ENCODE measurements around the gene ADISSP.

DNA sequence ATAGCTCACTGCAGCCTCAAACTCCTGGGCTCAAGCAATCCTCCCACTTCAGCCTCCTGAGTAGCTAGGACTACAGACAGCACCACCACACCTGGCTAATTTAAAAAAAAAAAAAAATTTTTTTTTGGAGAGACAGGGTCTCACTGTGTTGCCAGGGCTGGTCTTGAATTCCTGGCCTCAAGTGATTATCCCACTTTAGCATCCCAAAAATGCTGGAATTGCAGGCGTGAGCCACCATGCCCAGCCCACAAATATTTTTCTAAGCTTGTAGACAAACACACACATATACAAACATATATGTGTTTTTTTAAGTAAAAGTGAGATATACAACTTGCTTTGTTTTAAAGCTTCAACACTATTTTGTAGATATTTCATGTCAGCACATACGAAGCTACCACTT, 24.3 kb downstream of the ADISSP start:
- no peak for TF ChIP-seq GATA2 (IDR thresholded peaks at IDR 0.05; ENCODE audit: low read depth, low read length)
- no peak for TF ChIP-seq GATA3 (IDR thresholded peaks at IDR 0.05; ENCODE audit: low read depth, low read length)

Measured in SH-SY5Y (cell line).